CD4-positive, alpha-beta T cell treated with Interleukin-1 beta for 1 hour (primary cell): Measurements from ENCODE around the gene HMGB1.

ENCODE experiments used
- DNase-seq, 2 donors: peaks; one replicate each; pipeline ENCODE4 v3.0.0-alpha.2; 2020 to 2022

The HMGB1 gene

GRCh38 chr13:30429721-30430694 is 35.7 kb downstream of the HMGB1 start:
- DNase-seq, result no peak

GRCh38 chr13:30429235-30429634 is 36.5 kb downstream of the HMGB1 start:
- no peak for DNase-seq

GRCh38 chr13:30423891-30424290 is 41.8 kb downstream of the HMGB1 start:
- no peak for DNase-seq

- peak; percentile 71 to 73 for DNase-seq
These were observed 43.5 kb downstream of the HMGB1 start, which contains the start of gene UBE2L5 for GRCh38 chr13:30422054-30422839. Gene UBE2L5 (plus strand): TSS chr13:30422493. CDS start chr13:30427991, 5,498 bp downstream.

- DNase-seq, result peak; percentile 34 to 36
These were observed 44.4 kb downstream of the HMGB1 start for GRCh38 chr13:30421093-30422053.

- no peak for DNase-seq
These were observed 46.8 kb downstream of the HMGB1 start for GRCh38 chr13:30418717-30419459.

GRCh38 chr13:30418075-30418716 is 47.5 kb downstream of the HMGB1 start:
- DNase-seq, result no peak

- DNase-seq, result no peak
These were observed 49.3 kb downstream of the HMGB1 start for GRCh38 chr13:30416471-30416870.

- DNase-seq, result no peak
These were observed 50.2 kb downstream of the HMGB1 start for GRCh38 chr13:30415430-30416030.

GRCh38 chr13:30413842-30414241 is 51.9 kb downstream of the HMGB1 start:
- DNase-seq, result no peak

- no peak for DNase-seq
These were observed 53.4 kb downstream of the HMGB1 start for GRCh38 chr13:30412346-30412745.

- DNase-seq, result no peak
These were observed 55.0 kb downstream of the HMGB1 start for GRCh38 chr13:30410705-30411125.

- no peak for DNase-seq
These were observed 55.6 kb downstream of the HMGB1 start for GRCh38 chr13:30409886-30410704.

GRCh38 chr13:30408319-30409101 is 57.2 kb downstream of the HMGB1 start:
- peak; percentile 93 to 94 for DNase-seq

- DNase-seq, result no peak
These were observed 58.8 kb downstream of the HMGB1 start for GRCh38 chr13:30406779-30407416.
